ENCODE measurements around the gene PRR15L.
"Not testable (repeated sequence)": the region's sequence is repeated elsewhere in the genome, so short reads cannot be mapped to it uniquely, and the experiment has no call there.

The PRR15L gene, protein sequence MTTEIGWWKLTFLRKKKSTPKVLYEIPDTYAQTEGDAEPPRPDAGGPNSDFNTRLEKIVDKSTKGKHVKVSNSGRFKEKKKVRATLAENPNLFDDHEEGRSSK

DNA sequence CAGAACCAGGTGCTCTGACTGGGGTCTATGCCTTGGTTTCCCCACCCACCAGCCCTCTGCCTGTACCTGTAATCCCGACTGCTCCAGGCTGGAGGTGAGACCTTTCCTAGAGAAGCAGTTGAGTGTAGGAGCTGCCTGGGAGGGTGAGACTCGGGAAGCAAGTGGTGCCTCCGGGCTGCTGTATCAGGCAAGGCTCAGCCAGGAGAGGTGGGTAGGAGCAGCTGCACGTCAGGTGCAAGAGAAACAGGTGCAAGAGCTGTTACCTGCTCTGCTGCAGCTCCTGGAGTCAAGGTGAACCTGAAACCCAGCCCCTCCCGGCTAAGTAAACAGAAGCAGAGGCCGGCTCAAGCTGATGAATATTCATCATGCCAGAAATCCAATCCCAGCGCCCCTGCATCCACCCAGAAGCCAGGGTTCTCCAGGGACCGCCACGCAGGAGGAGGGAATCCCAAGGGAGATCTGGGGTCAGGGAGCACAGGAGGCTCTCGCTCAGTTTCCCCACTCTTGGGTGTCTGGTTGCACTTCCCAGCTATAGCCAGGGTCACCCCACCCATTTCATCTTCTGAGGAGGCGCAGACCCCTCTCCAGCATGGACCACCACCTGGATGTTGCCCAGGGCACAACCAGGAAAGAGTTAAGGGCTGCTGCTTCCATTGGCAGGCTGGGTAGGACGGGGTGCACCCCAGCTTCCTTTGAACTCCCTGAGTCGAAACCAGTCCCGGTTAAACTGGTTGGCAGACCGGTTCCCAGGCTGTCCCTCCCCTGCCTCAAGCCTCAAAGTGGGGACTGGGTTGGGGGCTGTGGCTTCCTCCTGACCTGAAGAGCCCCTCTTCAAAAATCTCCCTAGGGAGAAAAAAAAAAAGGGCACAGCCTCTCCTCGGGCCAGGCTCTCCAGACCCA, at the start of gene PRR15L:
Gene PRR15L (minus strand): TSS at position 293 of the 900 bp plus-strand sequence. CDS start 4,649 bp downstream, outside the sequence.
- no peak for DNase-seq (ENCODE audit: low read depth in 1 of 2, low spot score in 1 of 2)

DNA sequence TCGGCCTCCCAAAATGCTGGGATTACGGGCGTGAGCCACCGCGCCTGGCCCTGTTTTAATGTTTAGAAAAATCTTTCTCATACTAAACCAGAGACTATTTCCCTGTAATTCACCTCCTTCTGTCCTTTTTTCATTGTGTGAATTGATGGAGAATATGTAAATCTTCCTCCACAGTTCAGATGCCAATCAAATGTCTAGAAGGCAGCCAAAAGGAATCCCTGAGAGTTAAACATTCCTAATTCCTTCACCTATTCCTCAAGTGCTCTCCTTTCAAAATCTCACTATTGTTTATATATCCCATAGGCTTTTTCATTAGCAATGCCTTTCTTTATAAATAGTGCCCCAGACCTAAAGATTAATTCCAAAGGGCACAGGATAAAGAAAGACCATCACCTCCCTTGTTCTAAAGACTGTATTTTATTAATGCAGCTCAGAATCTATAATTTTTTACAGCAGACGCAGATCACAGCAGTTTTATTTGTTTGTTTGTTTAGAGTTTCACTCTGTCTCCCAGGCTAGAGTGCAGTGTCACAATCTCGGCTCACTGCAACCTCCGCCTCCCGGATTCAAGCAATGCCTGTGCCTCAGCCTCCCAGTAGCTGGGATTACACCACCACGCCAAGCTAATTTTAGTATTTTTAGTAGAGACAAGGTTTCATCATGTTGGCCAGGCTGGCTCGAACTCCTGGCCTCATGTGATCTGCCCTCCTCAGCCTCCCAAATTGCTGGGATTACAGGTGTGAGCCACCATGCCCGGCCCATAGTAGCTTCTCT, 49.4 kb upstream of the PRR15L start:
- no peak for DNase-seq (ENCODE audit: low read depth in 1 of 2, low spot score in 1 of 2)

DNA sequence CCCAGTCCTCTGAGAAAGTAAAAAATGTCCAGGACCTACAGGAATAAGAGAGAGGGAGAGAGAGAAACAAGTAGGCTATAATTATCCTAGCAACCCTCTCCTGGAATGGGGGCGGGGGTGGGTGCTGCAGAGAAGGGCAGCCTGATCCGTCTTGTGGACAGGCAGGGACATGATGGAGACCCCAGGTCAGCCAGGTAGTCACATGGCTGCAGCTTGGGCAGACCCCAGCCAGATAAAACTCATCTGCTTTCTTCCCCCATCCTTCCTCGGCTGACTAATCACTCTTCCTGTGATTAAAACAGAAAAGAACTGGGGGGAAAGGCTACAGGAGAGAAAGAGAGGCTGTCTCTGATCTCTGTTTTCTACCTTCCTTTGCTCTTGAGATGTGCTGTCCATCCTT, 47.3 kb upstream of the PRR15L start:
- no peak for DNase-seq (ENCODE audit: low read depth in 1 of 2, low spot score in 1 of 2)

DNA sequence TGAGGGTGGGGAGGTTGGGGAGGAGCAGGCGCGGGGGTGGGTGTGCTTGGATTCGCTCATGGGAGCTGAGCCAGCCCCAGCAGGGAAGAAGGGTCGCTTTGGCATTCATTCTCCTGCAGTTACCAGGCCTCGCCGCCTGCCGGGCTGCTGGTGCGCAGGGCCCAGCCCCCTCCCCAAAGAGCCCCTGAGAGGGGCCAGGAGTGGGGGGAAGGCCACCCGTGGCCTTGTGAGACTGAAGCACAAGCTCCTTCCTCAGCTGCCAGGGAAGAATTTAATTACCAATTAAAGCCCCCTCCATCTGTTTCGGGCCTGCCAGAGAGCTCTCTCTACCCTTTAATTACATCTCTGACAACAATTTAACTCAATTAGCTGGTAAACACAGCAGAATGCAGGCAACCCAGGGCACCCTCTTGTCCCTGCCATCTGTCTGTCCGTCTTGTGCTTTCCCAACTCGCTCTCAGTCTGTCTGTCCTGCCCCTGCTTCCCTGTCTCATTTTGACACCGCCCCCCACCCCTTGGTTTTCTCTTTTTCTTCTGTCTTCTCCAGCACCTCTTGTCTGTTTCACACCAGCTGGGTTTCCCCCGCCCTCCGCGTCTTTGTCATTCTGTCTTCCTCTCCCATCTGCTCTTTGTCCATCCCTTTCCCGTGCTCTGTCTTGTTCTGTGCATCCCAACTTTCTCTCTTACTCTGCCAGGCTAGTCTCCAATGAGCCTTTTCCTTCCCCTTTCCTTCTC, 45.9 kb upstream of the PRR15L start:
- no peak for DNase-seq (ENCODE audit: low read depth in 1 of 2, low spot score in 1 of 2)

DNA sequence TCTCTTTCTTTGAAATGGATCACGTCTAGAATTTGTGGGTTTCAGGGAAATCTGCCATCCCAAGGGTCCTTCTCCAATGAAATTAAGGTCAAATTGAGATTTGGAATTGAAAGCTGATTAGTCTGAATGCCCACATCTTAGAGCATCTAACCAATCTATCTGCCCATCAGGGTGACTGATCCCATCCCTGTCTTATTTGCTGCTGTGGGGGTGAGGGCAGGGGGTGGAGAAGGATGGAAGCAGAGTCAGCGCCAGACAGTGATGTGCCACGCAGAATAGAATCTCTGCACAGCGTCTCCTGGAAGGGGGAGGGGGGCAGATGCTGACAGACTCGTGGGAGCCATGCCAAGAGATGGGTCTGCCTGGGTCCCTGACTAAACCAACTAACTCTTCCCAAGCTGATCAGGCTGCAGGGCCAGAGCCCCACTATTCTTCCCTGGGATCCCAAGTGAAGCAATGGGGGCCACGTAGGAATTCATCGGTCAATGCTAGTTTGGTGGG, 45.3 kb upstream of the PRR15L start:
- no peak for DNase-seq (ENCODE audit: low read depth in 1 of 2, low spot score in 1 of 2)

DNA sequence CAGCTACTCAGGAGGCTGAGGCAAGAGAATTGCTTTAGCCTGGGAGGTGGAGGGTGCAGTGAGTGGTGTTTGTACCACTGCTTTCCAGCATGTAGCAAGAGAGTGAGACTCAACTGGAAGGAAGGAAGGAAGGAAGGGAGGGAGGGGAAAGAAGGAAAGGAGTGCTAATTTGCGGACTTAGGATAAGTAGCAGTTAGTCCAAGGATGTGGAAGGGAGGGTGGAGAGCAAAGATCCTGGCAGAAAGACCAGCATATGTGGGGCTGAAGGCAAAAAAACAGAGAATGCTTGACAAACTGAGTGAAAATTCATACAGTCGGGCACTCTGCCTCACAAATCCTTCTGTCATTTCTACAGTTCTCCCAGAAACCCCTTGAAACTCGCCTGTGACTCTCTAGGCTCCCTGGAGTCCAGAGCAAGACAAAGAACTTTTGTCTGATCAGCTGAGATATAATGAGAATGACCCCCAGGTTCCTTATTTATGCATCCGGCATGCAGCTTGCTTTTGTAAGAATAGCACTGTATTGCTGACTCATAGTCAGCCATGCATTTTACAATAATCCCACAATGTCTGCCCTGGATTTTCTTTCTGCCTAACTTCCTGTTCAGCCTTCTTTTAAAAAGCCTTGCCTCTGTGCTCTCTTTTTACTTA, 44.7 kb upstream of the PRR15L start:
- no peak for DNase-seq (ENCODE audit: low read depth in 1 of 2, low spot score in 1 of 2)

DNA sequence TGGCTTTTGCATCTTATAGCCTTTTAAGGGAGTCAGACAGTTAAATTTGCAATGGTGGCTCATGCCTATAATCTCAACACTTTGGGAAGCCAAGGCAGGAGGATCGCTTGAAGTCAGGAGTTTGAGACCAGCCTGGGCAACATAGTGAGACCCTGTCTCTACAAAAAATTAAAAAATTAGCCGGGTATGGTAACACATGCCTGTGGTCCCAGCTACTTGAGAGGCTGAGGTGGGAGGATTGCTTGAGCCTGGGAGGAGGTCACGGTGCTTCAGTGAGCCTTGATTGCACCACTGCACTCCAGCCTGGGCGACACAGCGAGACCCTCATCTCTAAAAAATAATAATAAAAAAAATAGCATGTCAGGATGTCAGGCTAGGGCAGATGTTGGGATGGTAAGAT, 44.0 kb upstream of the PRR15L start:
- not testable (repeated sequence) for DNase-seq (ENCODE audit: low read depth in 1 of 2, low spot score in 1 of 2)

DNA sequence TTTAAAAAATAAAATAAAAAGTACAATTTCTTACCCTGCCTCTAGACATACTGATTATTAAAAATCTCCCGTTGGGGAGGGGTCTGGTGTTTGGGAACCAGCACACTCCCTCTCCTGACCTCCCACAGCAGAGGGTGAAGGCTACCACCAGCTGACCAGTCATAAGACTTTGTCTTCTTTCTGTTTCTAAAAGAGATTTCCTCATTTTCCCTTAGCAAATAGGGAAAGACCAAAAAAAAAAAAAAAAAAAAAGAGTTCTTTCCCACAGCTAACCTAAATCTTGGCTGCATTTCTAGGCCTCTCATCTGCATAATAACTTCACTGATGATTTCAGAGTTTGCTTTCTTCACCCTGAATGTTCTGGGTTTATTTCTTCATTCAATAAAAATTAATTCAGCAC, 43.5 kb upstream of the PRR15L start:
- no peak for DNase-seq (ENCODE audit: low read depth in 1 of 2, low spot score in 1 of 2)

DNA sequence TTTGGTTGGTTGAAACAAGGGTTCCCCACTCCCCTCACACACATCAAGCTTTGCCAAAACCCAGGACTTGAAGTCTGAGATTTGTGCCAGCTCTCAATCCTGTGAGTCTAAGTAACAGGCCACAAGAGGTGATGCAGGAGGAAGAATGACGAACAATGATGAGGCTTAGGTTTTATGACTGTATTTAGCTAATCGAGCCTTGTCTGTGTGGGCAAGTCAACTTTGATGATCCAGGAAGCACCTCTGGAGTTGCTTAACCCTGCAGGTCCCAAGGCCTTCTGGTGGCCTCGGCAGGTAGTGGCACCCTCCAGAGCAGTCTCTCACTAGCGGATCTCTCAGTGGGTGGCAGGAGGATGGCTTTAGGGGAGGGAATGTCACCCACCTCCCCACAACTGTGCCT, 41.9 kb upstream of the PRR15L start:
- DNase-seq (ENCODE audit: low read depth in 1 of 2, low spot score in 1 of 2), result no peak

DNA sequence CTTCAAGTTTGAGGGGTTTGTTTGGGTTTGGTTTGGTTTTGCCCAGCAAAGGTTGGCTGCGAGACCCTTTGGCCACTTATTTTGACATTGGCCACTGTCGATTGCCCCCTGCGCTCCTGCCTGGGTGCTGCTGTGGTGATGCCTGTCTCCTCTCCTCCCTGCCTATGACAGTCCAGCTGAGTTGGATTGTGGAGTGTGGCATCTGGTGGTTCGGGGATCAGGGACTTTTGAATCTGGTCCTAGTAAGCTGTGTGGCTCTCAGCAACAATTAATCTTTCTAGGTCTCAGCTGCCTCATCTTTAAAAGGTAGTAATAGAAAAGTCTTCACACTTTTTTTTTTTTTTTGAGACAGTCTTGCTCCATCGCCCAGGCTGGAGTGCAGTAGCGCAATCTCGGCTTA, 40.4 kb upstream of the PRR15L start:
- DNase-seq (ENCODE audit: low read depth in 1 of 2, low spot score in 1 of 2), result no peak

DNA sequence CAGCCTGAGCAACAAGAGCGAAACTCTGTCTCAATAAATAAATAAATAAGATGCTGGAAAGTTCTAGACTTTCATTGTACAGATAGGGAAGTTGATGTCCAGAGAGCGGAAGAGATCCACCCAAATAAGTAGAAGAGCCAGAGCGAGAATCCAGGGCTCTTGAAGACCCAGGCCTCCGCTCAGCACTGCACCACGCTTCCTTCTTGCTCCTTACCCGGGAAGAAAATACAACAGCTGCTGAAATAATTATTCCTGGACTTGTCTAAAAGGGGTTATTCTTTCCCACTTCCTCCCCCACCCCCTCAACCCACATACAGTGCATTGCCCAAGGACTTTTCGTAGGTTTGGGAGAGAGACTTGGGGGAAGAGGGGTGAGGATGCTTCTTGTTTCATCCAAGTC, 39.9 kb upstream of the PRR15L start:
- DNase-seq (ENCODE audit: low read depth in 1 of 2, low spot score in 1 of 2), result no peak

DNA sequence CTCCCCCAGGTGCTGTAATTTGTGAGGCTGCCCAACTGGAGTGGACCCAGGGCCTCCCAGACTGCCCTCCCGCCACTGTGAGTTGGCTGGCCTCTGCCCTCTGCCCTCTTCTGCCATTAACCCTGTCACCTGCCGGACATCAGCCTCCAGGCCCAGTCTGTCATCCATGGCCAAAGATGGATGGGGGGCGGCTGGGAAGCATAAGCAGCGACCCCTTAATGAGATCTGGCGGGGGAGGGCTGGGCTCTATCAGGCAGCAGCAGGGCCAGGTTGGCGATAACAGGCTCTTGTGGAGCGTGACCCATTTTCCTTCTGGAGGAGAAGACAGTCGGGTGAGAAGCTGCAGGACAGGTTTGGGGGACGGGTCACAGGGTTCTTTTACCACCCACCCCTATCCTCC, 38.5 kb upstream of the PRR15L start:
- DNase-seq (ENCODE audit: low read depth in 1 of 2, low spot score in 1 of 2), result no peak

DNA sequence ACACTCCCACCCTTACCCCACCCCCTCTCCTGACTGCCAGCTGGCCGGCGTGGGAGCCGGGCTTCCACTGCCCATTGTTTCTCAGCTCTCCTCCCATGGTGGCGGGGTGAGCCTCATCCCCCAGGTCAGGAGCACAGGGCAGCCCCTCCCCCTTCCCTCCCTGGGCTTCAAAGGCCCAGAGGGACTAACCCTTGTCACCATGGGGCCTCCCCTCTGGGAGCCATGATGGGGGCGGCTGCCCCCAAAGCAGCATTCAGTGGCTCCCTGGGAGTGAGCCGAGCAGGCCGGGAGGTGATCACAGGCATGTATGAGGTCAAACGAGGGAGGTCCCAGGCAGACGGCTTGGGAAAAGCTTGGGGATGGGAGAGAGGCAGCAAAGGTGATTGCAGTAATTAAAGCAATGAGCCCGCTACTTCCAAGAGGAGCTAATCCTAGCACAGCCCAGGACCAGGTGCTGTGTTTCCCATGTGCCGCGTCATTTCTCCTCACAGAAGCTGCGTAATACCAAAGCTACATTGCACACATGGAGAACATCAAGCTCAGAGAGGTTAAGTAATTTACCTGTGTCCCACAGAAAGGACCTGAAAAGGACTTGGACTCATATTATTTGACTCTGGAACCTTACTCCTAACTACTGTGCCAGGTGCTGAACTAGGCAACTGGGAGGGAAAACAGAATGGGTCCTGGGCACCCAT, 37.7 kb upstream of the PRR15L start:
- DNase-seq (ENCODE audit: low read depth in 1 of 2, low spot score in 1 of 2), result no peak

DNA sequence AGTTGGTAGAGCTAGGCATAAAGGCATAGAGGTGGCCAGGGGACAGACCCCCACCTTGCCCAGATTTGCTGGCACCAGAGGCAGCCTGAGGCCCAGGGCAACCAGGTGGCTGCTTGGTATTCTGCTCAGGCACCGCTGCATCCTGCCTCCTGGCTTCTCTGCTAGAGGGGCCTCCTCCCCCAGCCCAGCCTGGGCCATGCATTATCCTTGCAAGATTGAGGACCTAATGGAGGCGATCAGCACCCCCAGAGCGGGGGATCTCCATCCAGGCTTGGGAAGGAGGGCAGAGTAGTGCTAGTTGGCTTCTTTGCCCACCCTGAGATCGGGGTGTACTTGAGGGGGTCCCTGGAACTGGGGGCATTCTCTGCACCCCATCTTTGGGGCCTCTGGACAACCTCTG, 37.0 kb upstream of the PRR15L start:
- DNase-seq (ENCODE audit: low read depth in 1 of 2, low spot score in 1 of 2), result no peak

DNA sequence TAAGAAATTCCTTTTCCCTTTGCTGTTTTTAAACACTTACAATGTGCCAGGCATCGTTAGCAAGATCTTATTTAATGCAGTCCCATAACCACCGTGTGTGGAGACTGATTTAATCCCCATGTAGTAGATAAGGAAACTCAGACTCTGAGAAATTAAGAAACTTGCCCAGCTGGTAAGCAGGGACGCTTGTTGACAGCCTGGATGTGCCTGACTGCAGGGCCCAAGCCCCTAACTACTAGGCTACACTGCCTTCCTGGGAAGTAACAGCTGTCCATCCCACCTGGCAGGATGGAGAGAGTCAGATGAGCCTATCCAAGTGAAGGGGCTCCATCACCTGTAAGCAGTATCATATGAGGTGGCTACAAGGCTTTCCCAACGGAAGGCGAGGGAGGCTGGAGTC, 36.3 kb upstream of the PRR15L start:
- no peak for DNase-seq (ENCODE audit: low read depth in 1 of 2, low spot score in 1 of 2)

DNA sequence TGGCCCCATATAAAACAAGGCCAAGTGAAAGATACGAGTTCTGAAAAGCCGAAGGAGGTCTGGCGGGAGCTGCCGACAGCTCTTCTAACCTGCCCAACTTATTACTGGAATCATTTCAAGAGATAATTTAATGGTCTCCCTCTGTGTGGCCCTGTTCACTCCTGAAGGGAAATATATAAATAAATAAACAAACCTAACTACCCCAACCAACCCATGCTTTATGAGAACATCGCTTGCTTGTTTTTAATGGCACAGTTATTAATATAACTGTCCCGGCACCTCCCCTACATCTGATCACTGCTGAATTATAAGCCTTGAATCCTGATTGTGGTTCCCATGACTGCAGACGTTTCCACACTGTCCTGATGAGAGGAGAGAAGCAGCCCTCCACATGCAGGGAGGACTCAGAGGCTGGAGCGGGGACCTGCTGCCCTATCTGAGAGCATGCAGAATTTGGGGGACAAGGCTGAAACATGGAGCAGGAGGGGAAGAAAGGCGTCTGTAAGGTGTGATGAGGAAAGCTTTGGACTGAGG, 35.4 kb upstream of the PRR15L start:
- DNase-seq (ENCODE audit: low read depth in 1 of 2, low spot score in 1 of 2), result no peak

DNA sequence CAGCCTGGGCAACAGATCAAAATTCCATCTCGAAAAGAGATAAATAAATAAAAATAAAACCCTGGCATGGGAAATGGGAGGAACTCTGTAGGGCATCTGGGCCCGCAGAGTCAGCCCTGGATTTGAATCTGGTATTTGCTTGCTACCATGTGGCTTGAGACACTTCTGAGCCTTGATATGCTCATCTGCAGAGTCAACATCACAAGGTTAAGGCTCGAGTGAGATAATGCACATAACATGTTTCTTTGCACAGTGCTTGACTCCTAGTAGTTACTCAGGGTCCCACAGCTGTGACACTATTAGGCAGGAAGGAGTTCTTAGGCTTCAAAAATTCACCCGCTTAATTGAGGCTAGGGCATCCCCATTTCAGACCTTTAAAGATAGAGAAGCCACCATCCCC, 34.5 kb upstream of the PRR15L start:
- no peak for DNase-seq (ENCODE audit: low read depth in 1 of 2, low spot score in 1 of 2)

DNA sequence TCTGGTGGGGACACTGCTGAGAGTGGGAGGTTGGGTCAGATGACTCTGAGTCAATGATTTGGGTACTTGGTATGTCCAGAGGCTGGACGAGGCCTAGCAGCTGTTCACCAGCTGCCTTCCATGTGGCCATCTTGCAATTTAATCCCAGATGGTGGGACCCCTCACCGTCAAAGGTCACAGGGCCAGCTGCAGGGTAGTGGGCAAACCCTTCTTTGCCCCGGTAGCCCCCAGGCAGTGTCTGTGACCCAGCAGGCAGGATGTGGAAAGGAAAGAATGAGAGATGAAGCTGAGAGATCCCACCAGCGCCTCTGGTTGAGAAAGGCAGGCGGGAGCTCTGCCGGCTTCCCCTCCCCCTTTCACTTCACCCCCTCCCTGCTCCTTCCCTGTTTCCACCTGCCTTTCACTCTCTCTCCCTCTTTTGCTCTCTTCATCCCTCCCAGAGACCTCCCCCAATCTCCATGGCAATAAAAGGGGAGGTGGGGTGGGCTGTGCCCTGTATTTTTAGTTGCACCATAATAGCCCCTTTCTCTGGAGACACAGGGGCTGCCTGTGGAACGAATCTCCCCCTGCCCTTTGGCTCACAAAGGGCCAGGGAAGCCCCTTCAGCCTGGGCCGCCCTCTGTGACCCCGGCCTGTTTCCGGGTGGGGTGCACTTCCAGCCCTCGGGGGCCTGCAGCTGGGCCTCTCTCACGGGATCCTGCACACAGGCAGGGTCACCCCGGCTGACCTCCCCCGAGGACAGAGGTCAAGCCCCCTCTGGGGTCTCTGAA, 33.5 kb upstream of the PRR15L start:
- DNase-seq (ENCODE audit: low read depth in 1 of 2, low spot score in 1 of 2), result no peak

DNA sequence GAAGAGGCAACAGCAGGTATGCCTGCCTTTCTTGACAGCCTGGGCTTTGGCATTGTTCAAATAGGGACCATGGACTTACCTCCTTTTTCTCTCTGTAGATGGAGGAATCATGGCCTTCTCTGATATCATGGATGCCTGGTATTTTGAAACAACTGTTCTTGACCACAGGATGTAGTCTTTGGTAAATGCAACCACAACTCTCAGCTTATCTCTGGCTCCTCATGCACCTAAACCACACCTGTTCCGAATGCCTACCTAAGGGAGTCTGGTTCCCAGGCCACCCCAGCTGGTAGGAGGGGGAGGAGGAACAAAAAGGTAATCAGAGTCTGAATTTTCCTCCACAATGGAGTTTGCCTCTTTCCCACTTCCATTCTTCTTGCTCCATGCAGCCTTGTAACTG, 32.0 kb upstream of the PRR15L start:
- DNase-seq (ENCODE audit: low read depth in 1 of 2, low spot score in 1 of 2), result no peak

Data from stimulated activated CD4-positive, alpha-beta T cell treated with anti-CD3 and anti-CD28 coated beads, Interleukin-15, amount 100 ng/mL, for 1 hour (primary cell).